ENCODE results near the gene GEMIN4. TPM values are rescaled to one million over a fixed set of nuclear protein-coding genes. Genes with fewer than 3 reads are reported as not detected.
"Not testable (repeated sequence)": the region's sequence is repeated elsewhere in the genome, so short reads cannot be mapped to it uniquely, and the experiment has no call there.

GEMIN4 gene
- total RNA-seq, 1 donor = 8.7 TPM

- Histone ChIP-seq H3K27me3 (ENCODE audit: insufficient read depth, low read length) (no peaks in the 10 kb centered on the region), H3K4me2 (ENCODE audit: insufficient read depth, low read length) (peak overlapping the region; percentile 13), H3K4me1 (ENCODE audit: insufficient read depth, low read length) (peaks cover 5% of the 10 kb centered on the region), H3K9me3 (ENCODE audit: low read depth, low read length) (no peaks in the 10 kb centered on the region), H3K79me2 (ENCODE audit: insufficient read depth, low read length) (peaks cover 75% of the 10 kb centered on the region), H3K4me3 (ENCODE audit: insufficient read depth, low read length) (no peak overlapping the region), H2AFZ (ENCODE audit: low read length) (no peak overlapping the region), H4K20me1 (ENCODE audit: insufficient read depth, low read length) (peaks cover 13% of the 10 kb centered on the region), H3K27ac (ENCODE audit: low read depth, low read length) (peak overlapping the region; percentile 43), H3K36me3 (ENCODE audit: insufficient read depth, low read length) (peaks cover 32% of the 10 kb centered on the region)
- TF ChIP-seq, protein P1, sequence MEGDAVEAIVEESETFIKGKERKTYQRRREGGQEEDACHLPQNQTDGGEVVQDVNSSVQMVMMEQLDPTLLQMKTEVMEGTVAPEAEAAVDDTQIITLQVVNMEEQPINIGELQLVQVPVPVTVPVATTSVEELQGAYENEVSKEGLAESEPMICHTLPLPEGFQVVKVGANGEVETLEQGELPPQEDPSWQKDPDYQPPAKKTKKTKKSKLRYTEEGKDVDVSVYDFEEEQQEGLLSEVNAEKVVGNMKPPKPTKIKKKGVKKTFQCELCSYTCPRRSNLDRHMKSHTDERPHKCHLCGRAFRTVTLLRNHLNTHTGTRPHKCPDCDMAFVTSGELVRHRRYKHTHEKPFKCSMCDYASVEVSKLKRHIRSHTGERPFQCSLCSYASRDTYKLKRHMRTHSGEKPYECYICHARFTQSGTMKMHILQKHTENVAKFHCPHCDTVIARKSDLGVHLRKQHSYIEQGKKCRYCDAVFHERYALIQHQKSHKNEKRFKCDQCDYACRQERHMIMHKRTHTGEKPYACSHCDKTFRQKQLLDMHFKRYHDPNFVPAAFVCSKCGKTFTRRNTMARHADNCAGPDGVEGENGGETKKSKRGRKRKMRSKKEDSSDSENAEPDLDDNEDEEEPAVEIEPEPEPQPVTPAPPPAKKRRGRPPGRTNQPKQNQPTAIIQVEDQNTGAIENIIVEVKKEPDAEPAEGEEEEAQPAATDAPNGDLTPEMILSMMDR (IDR thresholded peaks at IDR 0.05; ENCODE audit: extremely low read depth, low read depth, low read length) = no peak
- no peak for DNase-seq (ENCODE audit: insufficient read length, low spot score, missing footprints)
These were observed 48.8 kb downstream of the GEMIN4 start for GRCh38 chr17:703081-703875.

GRCh38 chr17:700504-701094, 51.5 kb downstream of the GEMIN4 start:
- Histone ChIP-seq H3K79me2 (ENCODE audit: insufficient read depth, low read length) (peaks cover 64% of the 10 kb centered on the region), H3K4me3 (ENCODE audit: insufficient read depth, low read length) (no peak overlapping the region), H3K36me3 (ENCODE audit: insufficient read depth, low read length) (peaks cover 38% of the 10 kb centered on the region), H3K4me2 (ENCODE audit: insufficient read depth, low read length) (no peak overlapping the region), H3K4me1 (ENCODE audit: insufficient read depth, low read length) (peaks cover 5% of the 10 kb centered on the region), H3K9me3 (ENCODE audit: low read depth, low read length) (no peaks in the 10 kb centered on the region), H3K27ac (ENCODE audit: low read depth, low read length) (peak overlapping the region; percentile 13), H2AFZ (ENCODE audit: low read length) (no peak overlapping the region), H3K27me3 (ENCODE audit: insufficient read depth, low read length) (no peaks in the 10 kb centered on the region), H4K20me1 (ENCODE audit: insufficient read depth, low read length) (peaks cover 13% of the 10 kb centered on the region)
- TF ChIP-seq, protein P1 (IDR thresholded peaks at IDR 0.05; ENCODE audit: extremely low read depth, low read depth, low read length) = peak; percentile 66
- peak; percentile 62 for DNase-seq (ENCODE audit: insufficient read length, low spot score, missing footprints)

DNA sequence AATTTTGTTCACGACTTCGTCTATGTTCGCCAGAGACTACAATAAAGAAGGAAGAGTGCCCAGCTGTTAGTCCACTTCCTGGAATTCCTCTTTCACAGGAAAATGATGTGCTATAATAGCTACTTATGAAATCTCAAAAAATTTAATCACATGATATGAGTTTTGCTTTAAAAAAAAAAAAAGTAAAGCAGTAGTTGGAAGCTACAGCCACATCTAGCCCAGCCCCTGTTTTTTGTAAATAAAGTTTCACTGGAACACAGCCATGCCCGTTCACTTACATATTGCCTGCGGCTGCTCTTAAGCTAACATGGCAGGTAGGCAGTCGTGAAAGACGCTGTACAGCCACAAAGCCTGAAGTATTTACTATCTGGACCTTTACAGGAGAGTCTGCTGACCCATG, 52.7 kb downstream of the GEMIN4 start:
- peaks cover 58% of the 10 kb centered on the region for H3K79me2 ChIP-seq (ENCODE audit: insufficient read depth, low read length)
- H2AFZ ChIP-seq (ENCODE audit: low read length) = no peak overlapping the region
- TF ChIP-seq, protein P1 (IDR thresholded peaks at IDR 0.05; ENCODE audit: extremely low read depth, low read depth, low read length) = no peak
- no peaks in the 10 kb centered on the region for H3K9me3 ChIP-seq (ENCODE audit: low read depth, low read length)
- no peak overlapping the region for H3K4me3 ChIP-seq (ENCODE audit: insufficient read depth, low read length)
- H3K36me3 ChIP-seq (ENCODE audit: insufficient read depth, low read length) = peaks cover 43% of the 10 kb centered on the region
- no peaks in the 10 kb centered on the region for H3K27me3 ChIP-seq (ENCODE audit: insufficient read depth, low read length)
- H4K20me1 ChIP-seq (ENCODE audit: insufficient read depth, low read length) = peaks cover 13% of the 10 kb centered on the region
- H3K4me1 ChIP-seq (ENCODE audit: insufficient read depth, low read length) = peaks cover 13% of the 10 kb centered on the region
- DNase-seq (ENCODE audit: insufficient read length, low spot score, missing footprints) = peak; percentile 13
- no peak overlapping the region for H3K4me2 ChIP-seq (ENCODE audit: insufficient read depth, low read length)
- peak overlapping the region; percentile 10 for H3K27ac ChIP-seq (ENCODE audit: low read depth, low read length)

DNA sequence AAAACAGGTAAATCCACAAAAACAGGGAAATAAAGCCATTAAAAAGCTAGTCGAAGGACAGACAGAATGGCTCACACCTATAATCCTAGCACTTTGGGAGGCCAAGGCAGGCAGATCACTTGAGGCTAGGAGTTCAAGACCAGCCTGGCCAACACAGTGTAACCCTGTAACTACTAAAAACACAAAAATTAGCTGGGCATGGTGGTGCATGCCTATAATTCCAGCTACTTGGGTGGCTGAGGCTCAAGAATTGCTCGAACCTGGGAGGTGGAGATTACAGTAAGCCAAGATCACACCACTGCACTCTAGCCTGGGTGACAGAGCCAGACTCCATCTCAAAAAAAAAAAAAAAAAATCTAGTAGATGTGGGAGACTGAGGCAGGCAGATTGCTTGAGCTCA, 54.0 kb downstream of the GEMIN4 start:
- H3K27me3 ChIP-seq (ENCODE audit: insufficient read depth, low read length); DNase-seq (ENCODE audit: insufficient read length, low spot score, missing footprints); H3K27ac ChIP-seq (ENCODE audit: low read depth, low read length); H3K9me3 ChIP-seq (ENCODE audit: low read depth, low read length); H3K4me3 ChIP-seq (ENCODE audit: insufficient read depth, low read length); H2AFZ ChIP-seq (ENCODE audit: low read length); H3K4me2 ChIP-seq (ENCODE audit: insufficient read depth, low read length); H4K20me1 ChIP-seq (ENCODE audit: insufficient read depth, low read length): not testable (repeated sequence)
- Histone ChIP-seq H3K4me1 (ENCODE audit: insufficient read depth, low read length) (peaks cover 19% of the 10 kb centered on the region), H3K36me3 (ENCODE audit: insufficient read depth, low read length) (peaks cover 43% of the 10 kb centered on the region), H3K79me2 (ENCODE audit: insufficient read depth, low read length) (peaks cover 45% of the 10 kb centered on the region)

All from osteoblast (primary cell).